HepG2 (cell line): Measurements from ENCODE around the gene CAMSAP1.

ENCODE experiments used
- NR2F1 ChIP-seq, 2 experiments: fragments of 450-650 bp in 1 of 2; formaldehyde crosslinking in 1 of 2; IDR thresholded peaks; 2 replicates each; pipeline versions ENCODE4 v1.5.0 to v1.6.1; 2016 to 2020; ENCODE audit warnings: mild to moderate bottlenecking in 1 of 2, missing compliant biosample characterization in 1 of 2, missing genetic modification reagents in 1 of 2, moderate library complexity in 1 of 2
- SRSF4 ChIP-seq: fragments of 200-400 bp; formaldehyde crosslinking; IDR thresholded peaks from one replicate; pipeline ENCODE4 v1.6.1; 2018; ENCODE audit warnings: mild to moderate bottlenecking, low read depth, low read length, moderate library complexity; ENCODE audit not compliant: poor library complexity, severe bottlenecking
- STAT5B ChIP-seq: sonication (generic); formaldehyde crosslinking; IDR thresholded peaks from 2 replicates; pipeline ENCODE4 v1.4.0; 2020; ENCODE audit warnings: missing genetic modification reagents
- ZNF205 ChIP-seq: IDR thresholded peaks from 2 replicates; pipeline ENCODE4 v1.6.1; 2018; ENCODE audit warnings: missing biosample characterization, missing genetic modification reagents
- ZNF556 ChIP-seq: sonication (generic); formaldehyde crosslinking; IDR thresholded peaks from 2 replicates; pipeline ENCODE4 v1.4.0; 2020; ENCODE audit warnings: mild to moderate bottlenecking, missing genetic modification reagents, borderline replicate concordance
- TF ChIP-seq, protein P1 (sequence below): sonication (generic); formaldehyde crosslinking; IDR thresholded peaks from 2 replicates; pipeline ENCODE4 v1.4.0; 2020; ENCODE audit warnings: low read depth, mild to moderate bottlenecking, missing genetic modification reagents
- TF ChIP-seq, protein P2 (sequence below): sonication (generic); formaldehyde crosslinking; IDR thresholded peaks from 2 replicates; pipeline ENCODE4 v1.4.0; 2020; ENCODE audit warnings: mild to moderate bottlenecking, missing genetic modification reagents
- TF ChIP-seq, protein P3 (sequence below): sonication (generic); formaldehyde crosslinking; IDR thresholded peaks from 2 replicates; pipeline ENCODE4 v1.4.0; 2020; ENCODE audit warnings: missing genetic modification reagents

DNA sequence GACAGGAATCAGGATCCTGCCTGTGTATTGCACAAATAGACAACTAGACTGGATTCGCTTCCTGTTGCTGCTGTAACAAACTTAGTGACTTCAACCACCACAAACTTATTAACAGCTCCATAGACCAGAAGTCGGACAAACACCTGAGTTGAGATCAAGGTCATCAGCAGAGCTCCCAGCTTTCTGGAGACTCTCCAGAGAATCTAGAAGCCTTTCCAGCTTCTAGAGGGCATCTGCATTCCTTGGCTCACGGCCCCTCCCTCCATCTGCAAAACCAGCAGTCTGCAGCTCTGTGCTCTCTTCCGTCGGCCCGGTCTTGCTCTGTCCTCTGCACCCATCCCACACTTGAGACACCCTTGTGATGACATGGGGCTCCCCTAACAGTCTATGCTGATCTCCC is 106.3 kb downstream of the CAMSAP1 start:
- TF ChIP-seq, protein P1, sequence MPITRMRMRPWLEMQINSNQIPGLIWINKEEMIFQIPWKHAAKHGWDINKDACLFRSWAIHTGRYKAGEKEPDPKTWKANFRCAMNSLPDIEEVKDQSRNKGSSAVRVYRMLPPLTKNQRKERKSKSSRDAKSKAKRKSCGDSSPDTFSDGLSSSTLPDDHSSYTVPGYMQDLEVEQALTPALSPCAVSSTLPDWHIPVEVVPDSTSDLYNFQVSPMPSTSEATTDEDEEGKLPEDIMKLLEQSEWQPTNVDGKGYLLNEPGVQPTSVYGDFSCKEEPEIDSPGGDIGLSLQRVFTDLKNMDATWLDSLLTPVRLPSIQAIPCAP (CRISPR knock-in tag), result no peak
- TF ChIP-seq ZNF205 (CRISPR knock-in tag), result no peak
- TF ChIP-seq NR2F1 (CRISPR knock-in tag; IDR thresholded peaks at IDR 0.05), result no peak
- TF ChIP-seq, protein P2, sequence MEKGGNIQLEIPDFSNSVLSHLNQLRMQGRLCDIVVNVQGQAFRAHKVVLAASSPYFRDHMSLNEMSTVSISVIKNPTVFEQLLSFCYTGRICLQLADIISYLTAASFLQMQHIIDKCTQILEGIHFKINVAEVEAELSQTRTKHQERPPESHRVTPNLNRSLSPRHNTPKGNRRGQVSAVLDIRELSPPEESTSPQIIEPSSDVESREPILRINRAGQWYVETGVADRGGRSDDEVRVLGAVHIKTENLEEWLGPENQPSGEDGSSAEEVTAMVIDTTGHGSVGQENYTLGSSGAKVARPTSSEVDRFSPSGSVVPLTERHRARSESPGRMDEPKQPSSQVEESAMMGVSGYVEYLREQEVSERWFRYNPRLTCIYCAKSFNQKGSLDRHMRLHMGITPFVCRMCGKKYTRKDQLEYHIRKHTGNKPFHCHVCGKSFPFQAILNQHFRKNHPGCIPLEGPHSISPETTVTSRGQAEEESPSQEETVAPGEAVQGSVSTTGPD, result no peak
- no peak for TF ChIP-seq STAT5B (CRISPR knock-in tag)
- no peak for TF ChIP-seq ZNF556 (CRISPR knock-in tag)
- TF ChIP-seq, protein P3, sequence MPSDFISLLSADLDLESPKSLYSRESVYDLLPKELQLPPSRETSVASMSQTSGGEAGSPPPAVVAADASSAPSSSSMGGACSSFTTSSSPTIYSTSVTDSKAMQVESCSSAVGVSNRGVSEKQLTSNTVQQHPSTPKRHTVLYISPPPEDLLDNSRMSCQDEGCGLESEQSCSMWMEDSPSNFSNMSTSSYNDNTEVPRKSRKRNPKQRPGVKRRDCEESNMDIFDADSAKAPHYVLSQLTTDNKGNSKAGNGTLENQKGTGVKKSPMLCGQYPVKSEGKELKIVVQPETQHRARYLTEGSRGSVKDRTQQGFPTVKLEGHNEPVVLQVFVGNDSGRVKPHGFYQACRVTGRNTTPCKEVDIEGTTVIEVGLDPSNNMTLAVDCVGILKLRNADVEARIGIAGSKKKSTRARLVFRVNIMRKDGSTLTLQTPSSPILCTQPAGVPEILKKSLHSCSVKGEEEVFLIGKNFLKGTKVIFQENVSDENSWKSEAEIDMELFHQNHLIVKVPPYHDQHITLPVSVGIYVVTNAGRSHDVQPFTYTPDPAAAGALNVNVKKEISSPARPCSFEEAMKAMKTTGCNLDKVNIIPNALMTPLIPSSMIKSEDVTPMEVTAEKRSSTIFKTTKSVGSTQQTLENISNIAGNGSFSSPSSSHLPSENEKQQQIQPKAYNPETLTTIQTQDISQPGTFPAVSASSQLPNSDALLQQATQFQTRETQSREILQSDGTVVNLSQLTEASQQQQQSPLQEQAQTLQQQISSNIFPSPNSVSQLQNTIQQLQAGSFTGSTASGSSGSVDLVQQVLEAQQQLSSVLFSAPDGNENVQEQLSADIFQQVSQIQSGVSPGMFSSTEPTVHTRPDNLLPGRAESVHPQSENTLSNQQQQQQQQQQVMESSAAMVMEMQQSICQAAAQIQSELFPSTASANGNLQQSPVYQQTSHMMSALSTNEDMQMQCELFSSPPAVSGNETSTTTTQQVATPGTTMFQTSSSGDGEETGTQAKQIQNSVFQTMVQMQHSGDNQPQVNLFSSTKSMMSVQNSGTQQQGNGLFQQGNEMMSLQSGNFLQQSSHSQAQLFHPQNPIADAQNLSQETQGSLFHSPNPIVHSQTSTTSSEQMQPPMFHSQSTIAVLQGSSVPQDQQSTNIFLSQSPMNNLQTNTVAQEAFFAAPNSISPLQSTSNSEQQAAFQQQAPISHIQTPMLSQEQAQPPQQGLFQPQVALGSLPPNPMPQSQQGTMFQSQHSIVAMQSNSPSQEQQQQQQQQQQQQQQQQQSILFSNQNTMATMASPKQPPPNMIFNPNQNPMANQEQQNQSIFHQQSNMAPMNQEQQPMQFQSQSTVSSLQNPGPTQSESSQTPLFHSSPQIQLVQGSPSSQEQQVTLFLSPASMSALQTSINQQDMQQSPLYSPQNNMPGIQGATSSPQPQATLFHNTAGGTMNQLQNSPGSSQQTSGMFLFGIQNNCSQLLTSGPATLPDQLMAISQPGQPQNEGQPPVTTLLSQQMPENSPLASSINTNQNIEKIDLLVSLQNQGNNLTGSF (CRISPR knock-in tag), result no peak
- TF ChIP-seq SRSF4, result no peak
